HEK293 (cell line): ENCODE data around the gene LRRC57.

Experiments used
- BCL11B ChIP-seq: fragments of 450-650 bp; formaldehyde crosslinking; IDR thresholded peaks from 2 replicates; pipeline ENCODE4 v1.5.1; 2016; ENCODE audit warnings: low read depth, missing biosample characterization, missing genetic modification characterization
- GLI2 ChIP-seq: fragments of 450-650 bp; formaldehyde crosslinking; IDR thresholded peaks from 2 replicates; pipeline ENCODE4; 2017; ENCODE audit warnings: missing biosample characterization, missing genetic modification characterization, low read depth, borderline replicate concordance
- GLIS2 ChIP-seq: fragments of 450-650 bp; formaldehyde crosslinking; IDR thresholded peaks from 2 replicates; pipeline ENCODE4 v1.5.1; 2016; ENCODE audit warnings: missing biosample characterization, missing genetic modification characterization
- KLF10 ChIP-seq: fragments of 450-650 bp; IDR thresholded peaks from 2 replicates; pipeline ENCODE4 v1.5.1; 2018; ENCODE audit warnings: missing biosample characterization, mild to moderate bottlenecking, missing genetic modification characterization
- KLF7 ChIP-seq: fragments of 450-650 bp; formaldehyde crosslinking; IDR thresholded peaks from 2 replicates; pipeline ENCODE4 v1.5.1; 2016; ENCODE audit warnings: missing biosample characterization, missing genetic modification characterization, borderline replicate concordance
- KLF8 ChIP-seq: fragments of 450-650 bp; formaldehyde crosslinking; IDR thresholded peaks from 2 replicates; pipeline ENCODE4 v1.5.1; 2016; ENCODE audit warnings: missing biosample characterization, missing genetic modification characterization
- MZF1 ChIP-seq: fragments of 450-650 bp; formaldehyde crosslinking; IDR thresholded peaks from 2 replicates; pipeline ENCODE4 v1.5.1; 2017; ENCODE audit warnings: missing biosample characterization, missing genetic modification characterization, borderline replicate concordance
- OSR2 ChIP-seq: fragments of 450-650 bp; formaldehyde crosslinking; IDR thresholded peaks from 2 replicates; pipeline ENCODE4 v1.5.1; 2016; ENCODE audit warnings: missing biosample characterization, missing genetic modification characterization
- REST ChIP-seq: fragments of 450-650 bp; formaldehyde crosslinking; IDR thresholded peaks from 2 replicates; pipeline ENCODE4 v1.5.1; 2016; ENCODE audit warnings: missing biosample characterization, missing genetic modification characterization
- SETDB1 ChIP-seq: IDR thresholded peaks from one replicate; pipeline ENCODE4 v1.6.1; 2017; ENCODE audit warnings: mild to moderate bottlenecking, low read length, moderate library complexity, mixed read lengths; ENCODE audit not compliant: insufficient read length
- SP3 ChIP-seq: fragments of 450-650 bp; formaldehyde crosslinking; IDR thresholded peaks from 2 replicates; pipeline ENCODE4 v1.5.1; 2016; ENCODE audit warnings: missing biosample characterization, missing genetic modification characterization
- TCF7L2 ChIP-seq: IDR thresholded peaks from 2 replicates; pipeline ENCODE4 v1.6.1; 2011; ENCODE audit warnings: low read depth, mild to moderate bottlenecking, inconsistent platforms, low read length, moderate library complexity, borderline replicate concordance
- ZBTB49 ChIP-seq: fragments of 450-650 bp; formaldehyde crosslinking; IDR thresholded peaks from 2 replicates; pipeline ENCODE4 v1.5.1; 2016; ENCODE audit warnings: missing biosample characterization, missing genetic modification characterization, low read depth
- ZNF16 ChIP-seq: fragments of 450-650 bp; formaldehyde crosslinking; IDR thresholded peaks from 2 replicates; pipeline ENCODE4 v1.5.1; 2016; ENCODE audit warnings: low read depth, missing biosample characterization, missing genetic modification characterization
- ZNF169 ChIP-seq: fragments of 450-650 bp; formaldehyde crosslinking; IDR thresholded peaks from 2 replicates; pipeline ENCODE4 v1.5.1; 2016; ENCODE audit warnings: missing biosample characterization, missing genetic modification characterization
- ZNF184 ChIP-seq: fragments of 450-650 bp; IDR thresholded peaks from 2 replicates; pipeline ENCODE4 v1.5.1; 2018; ENCODE audit warnings: missing biosample characterization, mild to moderate bottlenecking, missing genetic modification characterization
- ZNF24 ChIP-seq: fragments of 450-650 bp; formaldehyde crosslinking; IDR thresholded peaks from 2 replicates; pipeline ENCODE4 v1.5.1; 2016; ENCODE audit warnings: missing biosample characterization, missing genetic modification characterization
- ZNF280C ChIP-seq: fragments of 450-650 bp; formaldehyde crosslinking; IDR thresholded peaks from 2 replicates; pipeline ENCODE4 v1.5.1; 2016; ENCODE audit warnings: missing biosample characterization, missing genetic modification characterization
- ZNF302 ChIP-seq: fragments of 450-650 bp; formaldehyde crosslinking; IDR thresholded peaks from 2 replicates; pipeline ENCODE4 v1.5.1; 2016; ENCODE audit warnings: missing biosample characterization, missing genetic modification characterization, low read depth
- ZNF335 ChIP-seq: fragments of 450-650 bp; formaldehyde crosslinking; conservative IDR thresholded peaks from 2 replicates; pipeline ENCODE4 v1.5.1; 2016; ENCODE audit warnings: missing biosample characterization, missing genetic modification characterization
- ZNF529 ChIP-seq: fragments of 450-650 bp; formaldehyde crosslinking; IDR thresholded peaks from 2 replicates; pipeline ENCODE4 v1.5.1; 2017; ENCODE audit warnings: missing genetic modification characterization, missing biosample characterization; ENCODE audit not compliant: insufficient replicate concordance
- ZNF548 ChIP-seq: fragments of 450-650 bp; formaldehyde crosslinking; IDR thresholded peaks from 2 replicates; pipeline ENCODE4 v1.5.1; 2016; ENCODE audit warnings: missing biosample characterization, missing genetic modification characterization
- ZNF549 ChIP-seq: fragments of 450-650 bp; IDR thresholded peaks from 2 replicates; pipeline ENCODE4 v1.5.1; 2018; ENCODE audit warnings: missing biosample characterization, missing genetic modification characterization, mild to moderate bottlenecking, inconsistent platforms, moderate library complexity
- ZNF555 ChIP-seq: fragments of 450-650 bp; formaldehyde crosslinking; conservative IDR thresholded peaks from 2 replicates; pipeline ENCODE4 v1.5.1; 2017; ENCODE audit warnings: missing biosample characterization, mild to moderate bottlenecking, missing genetic modification characterization, inconsistent platforms
- ZNF560 ChIP-seq: fragments of 450-650 bp; formaldehyde crosslinking; IDR thresholded peaks from 2 replicates; pipeline ENCODE4 v1.5.1; 2017; ENCODE audit warnings: missing biosample characterization, missing genetic modification characterization, borderline replicate concordance
- ZNF580 ChIP-seq: fragments of 450-650 bp; formaldehyde crosslinking; IDR thresholded peaks from 2 replicates; pipeline ENCODE4 v1.5.1; 2016; ENCODE audit warnings: missing biosample characterization, missing genetic modification characterization
- ZNF629 ChIP-seq: fragments of 450-650 bp; formaldehyde crosslinking; IDR thresholded peaks from 2 replicates; pipeline ENCODE4 v1.5.1; 2017; ENCODE audit warnings: missing biosample characterization, missing genetic modification characterization
- ZNF658 ChIP-seq: fragments of 450-650 bp; formaldehyde crosslinking; IDR thresholded peaks from 2 replicates; pipeline ENCODE4; 2016; ENCODE audit warnings: missing biosample characterization, missing genetic modification characterization
- ZNF701 ChIP-seq: fragments of 450-650 bp; formaldehyde crosslinking; IDR thresholded peaks from 2 replicates; pipeline ENCODE4 v1.5.1; 2016; ENCODE audit warnings: missing biosample characterization, missing genetic modification characterization
- ZNF76 ChIP-seq: fragments of 450-650 bp; formaldehyde crosslinking; IDR thresholded peaks from 2 replicates; pipeline ENCODE4; 2016; ENCODE audit warnings: low read depth, missing biosample characterization, missing genetic modification characterization, borderline replicate concordance
- ZNF776 ChIP-seq: fragments of 450-650 bp; formaldehyde crosslinking; IDR thresholded peaks from 2 replicates; pipeline ENCODE4 v1.5.0; 2017; ENCODE audit warnings: missing biosample characterization, missing genetic modification characterization, borderline replicate concordance
- ZNF792 ChIP-seq: fragments of 450-650 bp; formaldehyde crosslinking; IDR thresholded peaks from 2 replicates; pipeline ENCODE4 v1.5.1; 2016; ENCODE audit warnings: missing biosample characterization, missing genetic modification characterization
- ZSCAN4 ChIP-seq: fragments of 450-650 bp; formaldehyde crosslinking; IDR thresholded peaks from 2 replicates; pipeline ENCODE4 v1.5.1; 2017; ENCODE audit warnings: missing biosample characterization, missing genetic modification characterization

Gene LRRC57

GRCh38 chr15:42581272-42581730 lies 32.7 kb upstream of the LRRC57 start (continued):
- TF ChIP-seq ZNF560 (tag by site-specific recombination): no peak
- no peak for TF ChIP-seq MZF1 (tag by site-specific recombination)
- TF ChIP-seq KLF7 (tag by site-specific recombination): no peak
- no peak for TF ChIP-seq ZNF548
- TF ChIP-seq KLF8: peak; percentile 25; the same call in 1 of the 2 replicates
- no peak for TF ChIP-seq ZNF16 (tag by site-specific recombination)
- no peak for TF ChIP-seq ZBTB49 (tag by site-specific recombination)
- TF ChIP-seq ZNF792 (tag by site-specific recombination): no peak
- no peak for TF ChIP-seq ZNF555
- TF ChIP-seq ZNF580 (tag by site-specific recombination): no peak
- TF ChIP-seq ZNF302 (tag by site-specific recombination): no peak
- no peak for TF ChIP-seq ZNF24
- no peak for TF ChIP-seq ZNF169 (tag by site-specific recombination)
- TF ChIP-seq ZNF549 (tag by site-specific recombination): no peak
- TF ChIP-seq ZNF76 (tag by site-specific recombination): no peak
- no peak for TF ChIP-seq KLF10
- TF ChIP-seq GLI2 (tag by site-specific recombination): no peak
- no peak for TF ChIP-seq ZNF335 (tag by site-specific recombination)
- no peak for TF ChIP-seq ZSCAN4
- TF ChIP-seq GLIS2 (tag by site-specific recombination): no peak
- TF ChIP-seq ZNF529 (tag by site-specific recombination): no peak
- TF ChIP-seq SP3 (tag by site-specific recombination): peak; percentile 16; the same call in 1 of the 2 replicates
- TF ChIP-seq OSR2 (tag by site-specific recombination): no peak
- no peak for TF ChIP-seq ZNF280C (tag by site-specific recombination)
- TF ChIP-seq ZNF776 (tag by site-specific recombination): no peak
- TF ChIP-seq REST (tag by site-specific recombination): no peak
- no peak for TF ChIP-seq ZNF701 (tag by site-specific recombination)
- TF ChIP-seq BCL11B: no peak
- TF ChIP-seq ZNF658 (tag by site-specific recombination): no peak
- TF ChIP-seq TCF7L2: no peak
- TF ChIP-seq SETDB1: no peak
- TF ChIP-seq ZNF629: no peak
- TF ChIP-seq ZNF184: no peak
